GM18499 (cell line): ENCODE data around the gene EVI2A.
"Not testable (repeated sequence)": the region's sequence is repeated elsewhere in the genome, so short reads cannot be mapped to it uniquely, and the experiment has no call there.

Source experiments
- ATAC-seq: cut with Tn5 transposase; IDR thresholded peaks from one replicate; pipeline ENCODE4 v1.9.1; 2021; ENCODE audit warnings: moderate number of reproducible peaks; ENCODE audit not compliant: insufficient read depth, unreplicated experiment

EVI2A gene

DNA sequence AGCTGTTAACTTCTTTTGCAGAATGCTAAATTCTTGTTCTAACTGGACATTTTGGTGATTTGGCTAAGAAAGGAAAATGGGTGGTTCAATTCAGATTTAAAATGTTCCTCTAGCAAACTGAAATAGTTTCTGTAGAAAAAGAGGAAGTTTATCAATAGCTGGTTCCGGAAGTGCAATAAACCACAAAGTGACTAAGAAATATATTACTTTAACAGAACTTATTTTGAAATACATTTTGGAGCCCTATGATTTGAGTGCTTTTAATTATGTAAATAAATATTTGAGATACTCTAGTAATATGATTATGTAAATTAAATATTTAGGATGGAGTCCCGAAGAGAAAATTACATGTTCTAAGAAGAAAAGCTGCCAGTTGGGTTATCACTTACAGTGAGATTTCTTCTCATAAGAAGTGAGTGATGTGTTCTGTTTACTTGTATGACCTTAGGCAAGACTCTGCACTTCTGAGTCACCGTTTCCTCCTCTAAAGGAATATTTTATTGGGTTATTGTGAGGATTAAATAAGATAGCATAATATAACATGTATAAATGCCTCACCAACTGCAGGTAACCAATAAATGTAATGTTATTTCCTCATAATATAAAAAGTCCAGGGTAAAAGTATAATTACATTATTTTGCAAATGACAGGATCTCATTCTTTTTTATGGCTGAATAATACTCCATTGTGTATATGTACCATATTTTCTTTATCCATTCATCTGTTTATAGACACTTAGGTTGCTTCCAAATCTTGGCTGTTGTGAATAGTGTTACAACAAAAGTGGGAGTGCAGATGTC, 7.2 kb downstream of the EVI2A start, which contains the start of gene EVI2B:
Gene EVI2B (minus strand): TSS at position 73 of the 800 bp plus-strand sequence. CDS start 8,445 bp downstream, outside the sequence.
- no peak for ATAC-seq

DNA sequence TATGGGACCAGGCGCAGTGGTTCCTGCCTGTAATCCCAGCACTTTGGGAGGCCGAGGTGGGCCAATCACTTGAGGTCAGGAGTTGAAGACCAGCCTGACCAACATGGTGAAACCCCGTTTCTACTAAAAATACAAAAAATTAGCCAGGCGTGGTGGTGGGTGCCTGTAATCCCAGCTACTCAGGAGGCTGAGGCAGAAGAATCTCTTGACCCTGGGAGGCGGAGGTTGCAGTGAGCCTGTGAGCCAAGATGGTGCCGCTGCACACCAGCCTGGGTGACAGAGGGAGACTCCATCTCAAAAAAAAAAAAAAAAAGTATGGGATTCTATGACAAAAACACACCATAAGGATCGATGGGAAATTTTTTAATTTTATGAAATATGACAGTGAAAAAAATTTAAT, 9.2 kb downstream of the EVI2A start:
- not testable (repeated sequence) for ATAC-seq

DNA sequence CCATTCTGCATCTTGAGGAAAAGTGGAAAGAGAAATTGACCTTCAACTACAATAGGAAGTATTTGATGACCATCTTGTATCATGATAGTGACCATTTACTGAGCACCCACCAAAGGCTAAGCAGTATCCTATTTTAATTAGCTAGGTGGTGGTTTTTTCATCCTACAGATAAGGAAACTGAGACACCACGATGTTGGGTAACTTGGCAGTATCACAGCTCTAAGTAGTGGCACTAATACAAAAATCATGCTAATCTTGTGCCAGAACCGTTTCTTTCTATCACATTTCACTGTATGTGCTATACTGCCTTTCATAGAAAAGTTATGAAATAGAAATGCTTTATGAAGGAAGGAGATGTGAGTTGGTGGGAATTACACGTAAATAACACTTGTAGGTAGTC, 9.9 kb downstream of the EVI2A start:
- no peak for ATAC-seq

DNA sequence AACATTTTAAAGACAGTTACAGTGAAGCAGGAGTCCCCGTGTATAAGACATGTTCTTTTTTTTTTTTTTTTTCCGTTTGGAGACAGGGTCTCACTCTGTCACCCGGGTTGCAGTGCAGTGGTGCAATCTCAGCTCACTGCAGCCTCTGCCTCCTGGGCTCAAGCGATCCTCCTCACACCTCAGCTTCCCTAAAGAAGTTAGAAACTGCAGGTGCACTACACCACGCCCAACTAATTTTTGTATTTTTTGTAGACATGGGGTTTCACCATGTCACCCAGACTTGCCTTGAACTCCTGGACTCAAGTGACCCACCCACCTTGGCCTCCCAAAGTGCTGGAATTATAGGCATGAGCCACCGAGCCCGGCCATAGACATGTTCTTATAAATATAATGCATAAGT, 10.5 kb downstream of the EVI2A start:
- ATAC-seq, result no peak

DNA sequence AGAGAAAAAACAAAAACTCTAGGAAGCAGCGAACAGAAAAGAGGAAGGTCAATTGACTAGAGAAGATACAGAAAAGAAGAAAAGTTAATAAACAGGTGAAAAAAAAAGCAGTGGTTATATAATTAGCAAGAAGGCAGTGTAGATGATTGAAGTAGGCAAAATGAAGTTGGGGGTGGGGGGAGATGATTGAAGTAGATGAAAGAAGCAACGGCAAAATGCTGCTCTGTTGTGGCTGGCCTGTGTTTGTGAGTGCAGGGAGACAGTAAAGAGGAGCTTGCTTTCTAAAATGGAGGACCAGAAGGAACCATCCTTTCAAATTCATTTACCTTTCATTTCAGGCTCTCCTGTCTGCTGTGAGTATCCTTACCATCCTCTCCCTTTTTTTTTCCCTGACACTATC, 11.2 kb downstream of the EVI2A start:
- no peak for ATAC-seq

DNA sequence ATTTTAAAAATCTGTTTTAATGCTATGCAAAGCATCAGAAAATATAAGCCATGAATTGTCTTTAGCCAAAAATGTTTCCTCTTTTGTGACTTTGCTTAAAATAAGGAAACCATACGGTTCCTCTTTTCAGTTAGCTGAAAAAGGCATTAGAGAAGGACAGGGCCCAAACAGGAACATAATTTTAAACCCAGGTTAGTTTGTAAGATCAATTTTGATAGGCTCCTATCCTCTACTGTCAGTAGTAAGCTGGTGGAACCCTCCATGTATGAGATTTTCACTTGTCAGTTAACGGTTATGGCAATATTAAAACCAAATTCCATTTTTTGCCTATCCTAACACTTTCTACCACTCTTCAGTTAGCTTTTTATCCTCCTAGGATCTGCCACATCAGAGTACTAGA, 11.9 kb downstream of the EVI2A start:
- ATAC-seq, result no peak

DNA sequence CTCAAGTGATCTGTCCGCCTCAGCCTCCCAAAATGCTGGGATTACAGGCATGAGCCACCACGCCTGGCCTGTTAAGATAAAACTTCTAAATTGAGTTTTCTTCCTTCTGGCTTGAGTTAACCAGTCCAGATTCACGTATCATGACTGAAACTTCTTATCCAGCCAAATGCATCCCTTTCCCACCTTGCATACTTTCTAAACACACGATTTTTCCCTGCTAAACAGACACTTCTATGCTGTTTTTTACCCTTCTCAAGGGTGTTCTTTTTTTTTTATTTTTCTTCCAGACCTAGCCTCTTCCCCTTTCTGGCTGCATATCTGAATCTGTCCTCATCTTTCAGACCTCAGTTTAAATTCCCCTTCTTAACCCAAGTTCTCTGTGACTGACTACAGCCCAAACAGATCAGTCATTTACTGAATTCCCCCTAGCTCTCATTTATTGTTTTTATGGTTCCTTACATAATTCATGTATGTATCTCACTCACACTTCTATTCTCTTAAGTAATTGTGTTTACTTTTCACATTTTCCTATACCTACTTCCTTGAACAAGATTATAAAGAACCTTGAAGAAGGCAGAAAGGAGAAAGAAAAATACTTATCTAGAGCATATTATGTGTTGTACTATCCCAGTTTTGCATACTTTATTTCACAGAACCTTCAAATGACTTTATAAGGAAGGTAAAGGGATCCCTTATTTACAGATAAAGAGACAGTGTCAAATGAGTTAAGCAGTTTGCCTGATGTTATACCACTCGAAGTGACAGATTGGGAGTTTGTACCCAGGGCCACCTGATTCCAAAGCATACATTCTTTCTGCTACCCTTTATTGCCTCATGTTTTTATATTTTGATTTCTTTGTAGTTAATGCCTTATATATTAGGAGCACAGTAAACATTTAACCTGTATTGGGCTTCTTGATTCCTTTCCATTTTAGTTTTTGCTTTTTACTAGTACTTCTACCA, 12.8 kb downstream of the EVI2A start:
- no peak for ATAC-seq

DNA sequence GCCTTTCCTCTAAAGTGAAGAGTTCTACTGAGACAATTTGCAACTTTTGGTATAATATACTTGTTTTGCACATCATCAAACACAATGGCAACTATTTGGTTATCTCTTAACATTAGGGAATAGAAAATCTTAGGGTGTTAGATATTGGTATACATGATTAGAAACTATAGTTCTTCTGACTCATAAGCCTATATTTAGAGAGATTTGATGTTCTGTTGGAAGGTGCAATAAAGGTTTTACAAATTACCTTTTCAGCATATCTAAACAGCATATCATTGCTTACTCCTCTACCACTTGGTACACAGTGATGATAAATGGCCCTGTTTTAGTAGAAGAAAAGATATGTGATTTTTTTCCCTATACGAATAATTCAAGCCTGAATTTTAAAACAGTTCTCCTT, 13.8 kb downstream of the EVI2A start:
- ATAC-seq, result no peak

DNA sequence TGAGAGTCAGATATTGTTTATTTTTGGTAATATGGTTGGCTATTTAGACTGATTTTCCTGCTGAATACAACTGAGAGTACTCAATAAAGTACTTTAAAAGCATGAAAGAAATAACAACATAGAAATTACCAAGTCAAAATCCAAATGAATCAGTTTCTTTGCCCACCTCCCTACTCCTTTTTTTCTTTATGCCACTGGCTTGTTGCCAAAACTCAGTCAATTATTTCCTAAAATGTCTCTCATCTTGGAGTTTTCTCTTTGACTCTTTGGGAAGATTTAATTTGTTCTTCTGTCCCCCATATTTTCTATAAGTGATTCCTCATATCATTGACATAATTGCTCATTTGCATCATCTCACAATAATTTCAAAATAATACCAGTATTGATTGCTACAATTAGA, 21.8 kb downstream of the EVI2A start:
- no peak for ATAC-seq

DNA sequence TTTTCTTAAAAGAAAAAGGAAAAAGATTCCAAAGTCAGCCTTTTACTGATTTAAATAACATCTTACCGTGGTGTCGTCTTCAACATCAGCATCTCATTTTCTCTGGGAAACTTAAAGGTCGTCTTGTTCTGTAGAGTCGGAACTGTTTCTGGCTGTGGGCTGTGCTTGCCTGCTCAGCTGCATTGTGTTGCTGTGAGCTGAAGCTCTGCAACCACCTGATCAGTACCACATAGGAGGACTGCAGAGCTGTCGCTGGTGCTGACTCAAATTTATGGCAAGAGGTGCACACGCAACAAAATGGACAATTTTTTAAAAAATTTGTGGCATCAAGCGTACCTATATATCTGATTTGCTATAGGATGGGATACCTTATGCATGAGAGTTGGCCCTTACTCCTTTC, 24.3 kb downstream of the EVI2A start, which contains the start of gene OMG:
Gene OMG (minus strand): TSS at position 150 of the 400 bp plus-strand sequence. CDS start 908 bp downstream, outside the sequence.
- no peak for ATAC-seq

DNA sequence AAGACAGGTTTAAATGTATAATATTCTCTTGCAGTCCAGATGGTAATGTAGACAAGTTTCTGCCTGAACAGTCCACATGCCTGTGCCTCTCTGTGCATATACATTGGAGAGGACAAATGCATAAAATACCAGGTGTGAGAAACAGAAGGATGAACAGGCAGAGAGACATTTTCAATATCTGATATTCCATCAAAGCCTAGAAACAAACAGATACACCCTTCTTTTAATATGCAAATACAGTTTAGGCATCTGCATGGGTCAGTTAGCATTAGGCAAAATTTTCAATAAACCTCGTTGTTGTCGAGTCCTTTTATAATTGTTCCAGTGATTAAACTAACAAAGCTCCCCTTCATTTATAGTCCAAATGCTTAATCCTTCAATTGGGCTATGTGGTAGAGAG, 25.3 kb downstream of the EVI2A start:
- no peak for ATAC-seq

DNA sequence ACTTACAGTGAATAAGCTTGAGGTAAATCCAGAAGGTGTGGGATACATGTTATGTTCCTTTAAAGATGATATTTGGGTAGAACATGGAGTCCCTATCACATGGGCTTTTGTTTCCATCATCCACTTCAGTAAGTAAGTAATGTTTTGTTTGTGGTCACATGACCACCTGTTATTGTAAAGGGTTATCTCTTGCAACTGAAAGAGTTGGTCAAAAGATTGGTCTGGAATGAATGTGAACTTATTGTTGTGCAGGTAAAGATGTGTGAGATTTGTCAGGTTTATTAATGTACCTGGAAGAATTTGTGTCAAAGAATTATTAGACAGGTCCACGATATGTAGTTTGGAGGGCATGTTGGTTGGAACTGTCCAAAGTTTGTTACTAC, 25.9 kb downstream of the EVI2A start:
- ATAC-seq, result no peak

DNA sequence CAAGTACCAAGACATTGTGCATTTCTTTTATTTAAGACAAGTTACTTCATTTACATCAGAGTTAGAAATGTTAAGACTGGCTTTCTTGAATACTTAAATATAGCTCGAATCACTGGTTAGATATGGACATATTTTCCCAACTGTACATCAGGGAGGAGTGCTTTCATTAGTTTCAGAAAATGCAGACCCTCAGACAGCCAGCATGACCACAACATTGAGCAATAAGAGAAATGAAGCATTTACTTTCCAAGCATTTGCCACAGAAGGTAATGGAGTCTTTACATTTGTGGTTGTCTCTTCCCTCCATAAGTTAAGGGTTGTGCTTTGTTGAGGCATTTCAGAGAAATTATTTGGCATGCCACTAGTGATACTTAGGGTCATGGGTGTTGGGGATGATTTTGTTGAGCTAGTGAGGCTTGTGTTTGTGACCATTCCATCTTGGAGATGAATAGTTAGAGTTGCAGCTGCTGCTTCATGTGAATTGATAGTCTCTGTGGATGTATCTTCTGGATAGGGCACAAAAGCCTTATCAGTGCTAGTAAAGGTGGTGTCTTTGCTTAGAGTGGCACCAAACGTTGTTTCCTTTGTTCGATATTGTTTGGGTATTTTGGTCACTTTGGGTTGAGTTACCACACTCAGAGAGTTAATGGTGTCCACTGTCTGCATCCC, 26.5 kb downstream of the EVI2A start:
- ATAC-seq, result no peak

DNA sequence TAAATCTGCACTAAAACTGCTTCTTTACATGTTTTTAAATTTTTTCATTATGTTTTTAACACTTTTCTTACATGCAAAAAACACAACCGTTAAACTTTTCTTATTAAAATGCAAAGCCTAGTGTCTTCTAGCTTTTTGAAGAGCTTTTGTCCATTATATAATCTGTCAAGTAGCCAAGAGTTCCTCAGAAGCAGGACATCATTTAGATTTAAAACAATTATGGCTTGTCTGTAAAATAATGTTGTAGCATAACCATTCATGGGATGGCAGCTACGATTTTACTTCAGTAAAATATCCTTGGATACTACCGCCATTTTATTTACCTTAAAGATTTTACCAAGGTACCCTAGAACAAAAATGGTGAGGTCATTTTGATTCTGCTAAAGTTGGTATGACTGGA, 27.2 kb downstream of the EVI2A start:
- no peak for ATAC-seq

DNA sequence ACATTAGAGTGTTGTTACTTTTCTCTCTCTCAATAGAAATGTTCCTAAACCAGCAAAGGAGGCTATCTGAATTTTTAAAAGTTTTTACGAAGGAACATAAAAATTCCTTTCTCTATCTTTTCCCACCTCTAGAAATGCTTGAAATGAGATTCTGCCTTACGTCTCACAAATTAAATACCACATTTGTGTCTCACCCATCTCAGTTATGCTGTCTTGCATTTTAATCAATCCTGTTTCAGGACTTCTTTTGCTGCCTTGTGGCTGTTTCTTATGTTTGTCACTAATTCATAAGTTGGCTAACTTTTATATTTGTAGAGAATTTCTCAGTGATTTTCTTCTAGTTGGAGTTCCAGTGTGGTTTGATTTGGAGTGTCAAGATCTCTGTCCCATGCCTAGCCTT, 27.8 kb downstream of the EVI2A start:
- no peak for ATAC-seq

DNA sequence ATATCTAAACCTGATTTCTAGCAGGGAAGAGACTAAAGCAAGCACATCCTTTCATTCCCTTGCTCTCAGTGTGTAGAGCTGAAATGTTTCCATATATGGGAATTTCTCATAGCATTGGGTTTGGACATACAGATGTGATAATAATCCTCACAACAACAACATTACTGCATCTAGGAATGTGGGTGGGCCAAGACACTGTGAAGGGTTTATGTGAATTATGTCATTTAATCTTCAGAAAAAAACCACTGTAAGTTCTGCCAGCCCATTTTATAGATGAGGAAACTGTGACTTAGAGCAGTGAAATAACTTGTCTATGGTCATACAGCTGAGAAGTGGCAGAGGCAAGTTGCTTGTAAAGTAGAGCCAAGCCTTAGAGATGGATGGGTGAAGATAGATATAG, 29.6 kb downstream of the EVI2A start:
- ATAC-seq, result no peak

DNA sequence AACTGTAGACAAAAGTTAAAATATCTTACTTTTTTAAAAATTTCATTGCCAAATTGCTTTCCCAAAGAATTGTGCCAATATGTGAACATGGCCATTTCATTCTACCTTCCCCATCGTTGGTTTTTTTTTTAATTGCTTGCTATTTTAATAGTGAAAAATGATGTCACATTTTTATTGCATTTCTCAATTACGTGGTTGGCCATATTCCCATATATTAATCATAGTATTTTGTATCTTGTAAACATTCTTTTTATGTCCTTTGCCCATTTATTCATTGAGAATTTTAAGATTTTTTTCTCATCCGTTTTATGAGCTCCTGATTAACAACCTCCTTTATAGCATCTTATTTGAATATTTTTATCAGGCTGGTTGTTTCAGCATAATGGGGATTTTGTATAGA, 31.6 kb downstream of the EVI2A start:
- ATAC-seq, result no peak

DNA sequence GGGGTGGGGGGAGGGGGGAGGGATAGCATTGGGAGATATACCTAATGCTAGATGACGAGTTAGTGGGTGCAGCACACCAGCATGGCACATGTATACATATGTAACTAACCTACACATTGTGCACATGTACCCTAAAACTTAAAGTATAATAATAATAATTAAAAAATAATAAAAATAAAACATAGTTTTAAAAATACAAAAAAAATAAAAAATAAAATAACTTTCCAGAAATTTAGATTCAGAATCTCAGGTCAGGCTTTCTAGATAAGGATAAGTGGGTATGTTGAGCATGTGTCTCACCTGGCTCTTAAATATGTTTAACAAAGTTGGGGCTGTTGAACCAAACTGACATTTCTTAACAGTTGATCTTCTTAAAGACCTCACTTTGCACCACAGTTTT, 33.5 kb downstream of the EVI2A start:
- ATAC-seq, result not testable (repeated sequence)

DNA sequence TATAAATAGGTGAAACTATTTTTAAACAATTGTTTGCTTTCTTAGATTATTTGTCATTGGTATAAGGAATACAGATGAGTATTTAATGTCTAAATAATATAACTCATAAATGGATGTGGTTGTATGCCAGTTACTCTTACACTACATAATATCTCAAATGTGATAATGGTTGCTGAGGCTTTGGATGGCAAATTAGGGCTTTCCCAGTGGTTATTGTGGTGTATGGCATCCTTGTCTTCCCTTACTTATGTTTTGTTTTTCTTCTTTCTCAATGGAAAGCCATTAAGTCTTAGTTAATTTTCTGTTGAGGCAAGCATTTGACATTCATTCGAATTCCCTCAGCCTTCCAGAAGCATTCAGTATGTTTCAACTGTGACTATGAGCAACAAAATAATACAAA, 34.8 kb downstream of the EVI2A start:
- no peak for ATAC-seq

DNA sequence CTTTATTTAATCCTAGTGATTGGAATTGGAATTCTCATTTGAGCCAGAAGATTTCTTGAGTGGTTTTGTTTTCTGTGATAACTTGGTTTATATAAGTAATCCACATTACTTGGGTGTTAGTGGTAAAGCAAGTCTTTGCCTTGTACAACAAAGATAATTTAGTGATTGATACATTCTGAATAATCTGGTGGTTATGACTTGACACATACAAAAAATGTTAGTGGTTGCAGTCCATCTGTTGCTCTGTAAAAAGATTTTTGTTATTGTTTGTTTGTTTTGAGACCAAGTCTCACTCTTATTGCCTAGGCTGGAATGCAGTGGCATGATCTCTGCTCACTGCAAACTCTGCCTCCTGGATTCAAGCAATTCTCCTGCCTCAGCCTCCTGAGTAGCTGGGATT, 37.6 kb downstream of the EVI2A start:
- ATAC-seq, result no peak

DNA sequence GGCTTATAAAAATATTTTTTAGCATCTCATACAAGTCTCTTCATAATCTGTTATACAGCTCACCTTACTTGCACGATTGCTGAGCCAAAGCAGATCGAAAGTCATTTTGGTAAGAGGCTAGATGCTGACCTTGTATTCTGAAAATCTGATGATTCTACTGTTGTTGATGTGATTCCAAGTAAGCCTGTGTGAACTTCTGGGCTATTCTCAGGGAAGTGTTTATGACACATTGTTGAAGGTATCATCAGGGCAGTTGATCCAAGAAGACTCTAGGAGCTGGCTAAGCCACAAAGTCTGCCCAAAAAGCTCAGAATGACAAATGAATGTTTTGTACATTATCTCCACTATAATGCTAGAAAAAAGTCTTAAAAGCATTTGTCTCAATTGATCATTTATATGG, 40.4 kb downstream of the EVI2A start:
- ATAC-seq, result no peak
